OCI-M2 (cell line): ENCODE measurements around the gene ERAP2.

ENCODE experiments used
- DNase-seq: peaks from one replicate; lab custom pipeline; 2025; ENCODE audit not compliant: unreplicated experiment; lab: John Stamatoyannopoulos, UW

Gene ERAP2

DNA sequence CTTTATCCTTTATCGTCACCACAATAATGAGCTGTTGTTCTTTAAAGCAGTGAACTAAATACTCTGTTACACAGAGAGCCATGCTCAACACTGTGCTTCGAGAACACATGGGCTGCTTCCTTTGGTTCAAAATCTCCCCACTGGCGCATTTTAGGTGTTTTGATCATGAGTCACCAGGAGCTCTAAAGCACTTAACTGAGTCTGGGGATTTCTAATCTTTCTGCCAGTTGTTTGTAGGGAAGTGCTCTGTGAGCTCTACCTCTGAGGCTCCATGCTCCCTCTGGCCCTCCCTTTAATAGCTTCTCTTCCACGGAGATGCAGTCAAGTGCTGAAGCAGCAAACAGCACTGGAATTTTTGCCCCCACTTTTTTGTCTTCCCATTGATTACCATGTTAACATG lies 17.0 kb downstream of the ERAP2 start:
- no peak for DNase-seq

DNA sequence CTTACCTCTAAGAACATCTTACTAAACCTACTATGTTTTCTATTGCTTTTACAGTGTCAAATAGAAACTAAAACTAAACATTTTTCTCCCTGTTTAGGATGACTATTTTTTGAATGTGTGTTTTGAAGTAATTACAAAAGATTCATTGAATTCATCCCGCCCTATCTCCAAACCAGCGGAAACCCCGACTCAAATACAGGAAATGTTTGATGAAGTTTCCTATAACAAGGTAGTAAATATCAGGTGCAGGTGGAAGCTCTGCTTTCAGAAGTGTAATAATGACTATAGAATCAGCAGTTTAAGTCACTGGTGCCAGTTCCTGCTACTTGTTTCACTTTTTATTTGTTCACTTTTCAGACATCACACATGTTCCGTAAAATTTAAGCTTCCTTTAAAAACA lies 20.0 kb downstream of the ERAP2 start:
- DNase-seq = no peak

DNA sequence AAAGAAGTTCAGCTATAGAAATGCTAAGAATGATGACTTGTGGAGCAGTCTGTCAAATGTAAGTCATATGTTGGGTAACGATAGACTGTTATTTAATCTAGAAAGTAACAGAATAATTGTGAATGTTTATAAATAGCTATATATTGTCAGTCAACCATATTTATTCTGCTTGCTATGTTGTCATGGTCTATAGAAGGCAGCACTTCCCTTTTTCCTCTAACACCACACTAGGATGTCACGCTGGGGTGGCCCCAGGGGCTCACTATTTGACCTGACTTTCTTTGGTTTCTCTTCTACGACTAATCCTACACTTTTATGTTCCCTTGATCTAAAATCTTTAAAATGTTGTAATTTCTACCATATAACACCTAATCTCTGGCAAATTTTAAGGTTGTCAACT lies 20.5 kb downstream of the ERAP2 start:
- no peak for DNase-seq

DNA sequence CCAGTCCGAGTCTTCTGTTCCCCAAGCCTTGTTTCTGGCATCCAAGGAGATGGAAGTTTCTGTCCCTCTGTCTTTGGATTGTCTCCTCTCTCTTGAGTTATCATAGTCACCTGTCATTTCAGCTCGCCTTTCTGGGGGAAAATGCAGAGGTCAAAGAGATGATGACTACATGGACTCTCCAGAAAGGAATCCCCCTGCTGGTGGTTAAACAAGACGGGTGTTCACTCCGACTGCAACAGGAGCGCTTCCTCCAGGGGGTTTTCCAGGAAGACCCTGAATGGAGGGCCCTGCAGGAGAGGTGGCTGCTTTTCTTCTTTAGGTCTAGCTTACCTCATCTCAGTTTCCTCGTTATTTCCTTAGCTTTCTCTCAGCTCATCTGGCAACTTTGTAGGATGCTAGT lies 25.1 kb downstream of the ERAP2 start:
- no peak for DNase-seq

DNA sequence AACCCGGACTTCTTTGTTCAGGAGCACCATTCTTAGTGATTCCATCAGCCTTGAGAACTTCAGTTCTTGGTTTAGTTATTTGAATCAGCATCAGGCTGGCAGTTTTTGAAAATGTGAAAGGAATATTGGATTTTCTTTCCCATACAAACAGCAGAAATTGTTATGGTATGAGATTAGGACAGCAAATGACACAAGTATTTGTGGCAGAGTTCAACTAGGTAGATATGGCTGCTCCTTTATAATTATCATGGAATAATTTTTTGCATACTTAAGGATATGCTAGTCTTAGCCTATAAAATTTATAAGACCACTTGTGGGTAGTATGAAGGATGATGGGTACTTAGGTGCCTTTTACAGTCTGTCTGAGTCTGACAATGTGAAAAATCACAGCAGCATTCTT lies 25.5 kb downstream of the ERAP2 start:
- DNase-seq = no peak

DNA sequence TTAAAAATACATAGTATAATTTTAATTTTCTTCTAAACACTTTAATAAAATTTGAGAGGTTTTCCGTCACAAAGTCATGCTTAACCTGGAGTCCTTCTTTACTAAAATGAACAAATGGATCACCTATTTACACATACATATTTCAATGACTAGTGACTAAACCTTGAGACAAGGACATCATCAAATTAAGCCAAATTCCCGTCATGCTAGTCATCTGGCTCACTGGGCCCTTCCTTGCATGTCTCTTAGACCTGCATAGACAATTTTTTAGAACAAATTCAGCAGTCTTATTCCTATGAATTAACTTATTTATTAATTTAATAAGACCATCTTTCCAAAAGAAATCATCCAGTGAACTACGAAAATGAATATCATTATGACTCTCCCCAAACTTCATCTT lies 26.6 kb downstream of the ERAP2 start:
- DNase-seq = no peak

DNA sequence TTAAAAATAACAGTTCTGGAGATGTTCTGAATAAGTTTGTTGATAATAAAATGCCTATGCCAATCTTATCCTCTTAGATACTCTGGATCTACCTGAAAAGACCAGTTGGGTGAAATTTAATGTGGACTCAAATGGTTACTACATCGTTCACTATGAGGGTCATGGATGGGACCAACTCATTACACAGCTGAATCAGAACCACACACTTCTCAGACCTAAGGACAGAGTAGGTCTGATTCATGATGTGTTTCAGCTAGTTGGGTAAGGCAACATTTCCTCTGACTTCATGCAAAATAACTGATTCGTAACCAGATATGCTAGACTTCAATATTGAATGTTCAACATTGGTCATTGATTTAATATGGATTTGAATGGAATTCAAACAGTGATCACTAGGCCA lies 27.0 kb downstream of the ERAP2 start:
- DNase-seq = no peak

DNA sequence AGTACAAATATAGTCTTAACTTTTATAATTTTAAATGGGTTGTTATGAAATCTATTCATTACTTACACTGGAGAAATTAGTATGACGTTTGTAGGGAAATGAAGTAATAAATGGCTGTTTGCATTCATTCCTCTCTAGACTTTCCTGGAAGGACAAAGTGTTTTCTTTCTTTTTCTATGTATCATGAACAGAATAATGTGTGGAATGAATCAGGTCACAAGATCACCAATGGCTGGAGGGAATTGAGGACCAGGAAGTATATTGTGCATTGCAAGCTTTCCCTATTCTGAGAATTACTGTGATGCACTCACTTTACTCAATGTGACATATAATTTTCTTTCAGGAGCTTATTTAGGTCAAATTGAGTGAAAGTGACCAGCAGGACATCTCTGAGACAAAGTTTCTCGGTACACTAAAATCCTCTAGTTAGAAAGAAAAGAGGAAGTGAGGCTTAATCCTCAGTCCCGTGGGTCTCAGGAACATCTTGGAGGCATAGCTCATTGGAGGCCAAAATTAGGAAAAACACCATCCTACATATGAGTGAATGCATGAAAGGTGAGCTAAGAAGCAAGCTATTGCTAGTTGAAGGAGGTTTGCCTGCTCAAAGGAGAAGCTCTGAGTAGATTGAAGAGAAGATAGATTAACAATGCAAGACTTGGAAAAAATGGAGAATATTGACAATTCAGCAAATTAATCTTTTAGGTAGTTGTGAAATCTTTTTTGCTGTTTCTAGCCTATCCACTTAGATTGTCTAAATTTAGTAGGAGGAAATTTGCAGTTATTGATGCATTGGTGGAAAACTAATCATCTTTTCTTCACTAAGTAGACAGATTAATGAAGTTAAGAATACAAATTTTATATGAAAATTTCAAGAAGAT lies 28.0 kb downstream of the ERAP2 start:
- no peak for DNase-seq

DNA sequence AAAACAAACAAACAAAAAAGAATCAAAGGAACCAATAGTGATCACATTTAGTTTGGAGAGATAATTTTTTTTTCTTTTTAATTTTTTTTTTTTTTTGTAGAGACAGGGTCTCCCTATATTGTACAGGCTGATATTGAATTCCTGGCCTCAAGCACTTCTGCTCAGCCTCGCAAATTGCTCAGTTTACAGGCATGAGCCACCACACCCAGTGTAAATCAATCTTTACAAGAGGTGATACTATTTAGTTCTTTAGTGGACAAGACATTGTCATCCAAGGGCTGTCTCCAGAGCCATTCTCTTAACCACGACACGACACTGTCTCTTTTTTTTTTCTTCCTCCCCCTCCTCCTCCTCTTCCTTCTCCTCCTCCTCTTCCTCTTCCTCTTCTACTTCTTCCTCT lies 29.6 kb downstream of the ERAP2 start:
- no peak for DNase-seq

DNA sequence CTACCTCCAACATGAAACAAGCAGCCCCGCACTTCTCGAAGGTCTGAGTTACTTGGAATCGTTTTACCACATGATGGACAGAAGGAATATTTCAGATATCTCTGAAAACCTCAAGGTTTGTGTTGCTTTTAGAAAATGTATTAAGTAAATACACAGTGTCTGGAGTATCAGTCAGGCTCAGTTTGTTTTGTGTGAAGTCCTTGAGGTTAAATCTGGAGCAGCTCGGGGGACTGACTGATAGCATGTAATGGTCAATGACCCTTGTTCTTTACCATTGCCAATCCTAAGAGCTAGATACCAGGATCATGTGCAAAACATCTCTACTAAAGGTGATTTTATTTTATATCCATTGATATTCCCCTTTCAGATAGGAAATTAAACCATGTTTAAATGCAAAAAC lies 32.7 kb downstream of the ERAP2 start:
- DNase-seq = no peak

DNA sequence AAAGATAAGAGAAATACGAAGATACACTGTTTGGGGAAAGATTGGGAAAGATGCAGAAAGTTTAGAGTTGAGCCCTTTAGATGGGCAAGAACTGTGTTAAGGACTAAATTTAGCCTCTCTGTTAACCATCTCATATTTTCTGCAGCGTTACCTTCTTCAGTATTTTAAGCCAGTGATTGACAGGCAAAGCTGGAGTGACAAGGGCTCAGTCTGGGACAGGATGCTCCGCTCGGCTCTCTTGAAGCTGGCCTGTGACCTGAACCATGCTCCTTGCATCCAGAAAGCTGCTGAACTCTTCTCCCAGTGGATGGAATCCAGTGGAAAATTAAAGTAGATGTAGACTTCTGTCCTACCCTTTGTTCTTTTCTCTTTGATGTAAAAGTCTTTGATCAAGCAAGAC lies 33.1 kb downstream of the ERAP2 start:
- DNase-seq = no peak

DNA sequence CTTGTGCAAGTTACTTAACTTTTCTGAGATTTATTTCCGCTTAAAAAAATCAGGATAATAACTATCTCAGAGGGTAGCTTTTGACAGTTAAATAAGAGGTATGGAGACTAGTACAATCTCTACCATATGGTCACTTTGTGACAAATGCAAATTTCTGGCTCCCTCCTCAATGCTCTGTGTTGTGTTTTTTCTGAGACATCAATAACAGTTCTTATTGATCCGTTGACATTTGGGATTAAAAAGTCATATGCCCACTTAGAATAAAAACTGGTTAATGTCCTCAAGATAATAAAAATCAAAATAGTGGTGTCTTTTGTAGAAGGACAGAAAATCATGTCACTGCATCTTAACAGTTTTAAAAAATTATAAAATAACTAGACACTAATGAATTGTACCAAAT lies 34.8 kb downstream of the ERAP2 start:
- DNase-seq = no peak

DNA sequence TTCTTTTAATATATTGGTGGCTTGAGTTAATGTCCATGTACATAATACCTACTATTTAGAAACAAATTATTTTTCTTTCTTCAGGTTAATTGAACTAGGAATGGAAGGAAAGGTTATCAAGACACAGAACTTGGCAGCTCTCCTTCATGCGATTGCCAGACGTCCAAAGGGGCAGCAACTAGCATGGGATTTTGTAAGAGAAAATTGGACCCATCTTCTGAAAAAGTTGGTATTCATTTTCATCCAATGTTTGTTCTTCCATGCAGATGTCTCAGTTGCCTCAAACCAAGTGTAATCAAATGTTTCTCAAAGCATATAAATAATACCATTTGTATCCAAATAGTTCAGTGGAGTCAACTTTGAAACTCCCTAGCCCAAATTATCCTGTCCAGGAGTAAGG lies 36.9 kb downstream of the ERAP2 start:
- DNase-seq = no peak

DNA sequence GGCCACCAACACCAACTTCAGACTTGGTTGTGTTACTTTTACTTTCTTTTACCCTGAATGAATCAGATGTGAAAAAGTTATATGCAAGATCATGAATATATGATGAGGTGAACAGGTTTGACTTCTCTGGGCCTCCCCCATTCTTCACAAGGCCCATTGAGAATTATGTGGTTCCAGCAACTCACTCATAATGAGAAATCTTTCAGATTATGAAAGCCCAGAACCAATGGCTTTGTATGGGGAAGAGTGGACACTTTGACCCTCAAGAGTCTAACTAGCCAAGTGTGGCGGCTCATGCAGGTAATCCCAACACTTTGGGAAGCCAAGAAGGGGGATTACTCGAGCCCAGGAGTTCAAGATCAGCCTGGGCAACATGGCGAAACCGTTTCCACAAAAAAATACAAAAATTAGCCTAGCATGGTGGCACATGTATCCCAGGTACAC lies 43.5 kb downstream of the ERAP2 start:
- DNase-seq = no peak

DNA sequence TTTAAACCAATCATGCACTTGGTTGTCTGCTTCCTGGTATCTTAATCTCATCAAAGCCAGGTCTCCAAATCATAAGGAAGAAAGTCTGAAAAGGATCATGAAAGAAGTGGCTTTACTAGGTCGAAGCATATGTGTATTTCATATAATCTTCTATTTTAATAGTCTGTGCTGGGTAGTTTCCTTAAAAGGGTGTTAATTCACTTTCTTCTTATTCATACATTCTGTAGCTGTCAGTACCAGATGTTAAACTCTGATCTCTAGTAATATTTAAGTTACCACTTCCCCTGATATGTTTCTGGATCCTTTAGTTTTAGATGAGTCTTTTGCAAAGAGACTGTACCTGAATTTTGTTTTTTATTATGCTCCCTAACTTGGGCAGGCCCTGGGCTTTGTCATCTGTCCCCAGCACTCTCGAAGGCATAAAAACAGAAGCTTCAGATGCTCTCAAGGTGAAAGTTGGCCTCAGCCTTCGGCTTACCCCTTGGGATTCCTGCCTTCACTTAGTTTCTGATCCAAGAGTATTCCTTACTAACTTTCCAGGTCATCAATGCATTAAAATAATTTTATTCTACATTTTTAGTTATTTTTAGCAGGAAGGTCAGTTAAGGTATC lies 44.5 kb downstream of the ERAP2 start:
- DNase-seq = no peak

DNA sequence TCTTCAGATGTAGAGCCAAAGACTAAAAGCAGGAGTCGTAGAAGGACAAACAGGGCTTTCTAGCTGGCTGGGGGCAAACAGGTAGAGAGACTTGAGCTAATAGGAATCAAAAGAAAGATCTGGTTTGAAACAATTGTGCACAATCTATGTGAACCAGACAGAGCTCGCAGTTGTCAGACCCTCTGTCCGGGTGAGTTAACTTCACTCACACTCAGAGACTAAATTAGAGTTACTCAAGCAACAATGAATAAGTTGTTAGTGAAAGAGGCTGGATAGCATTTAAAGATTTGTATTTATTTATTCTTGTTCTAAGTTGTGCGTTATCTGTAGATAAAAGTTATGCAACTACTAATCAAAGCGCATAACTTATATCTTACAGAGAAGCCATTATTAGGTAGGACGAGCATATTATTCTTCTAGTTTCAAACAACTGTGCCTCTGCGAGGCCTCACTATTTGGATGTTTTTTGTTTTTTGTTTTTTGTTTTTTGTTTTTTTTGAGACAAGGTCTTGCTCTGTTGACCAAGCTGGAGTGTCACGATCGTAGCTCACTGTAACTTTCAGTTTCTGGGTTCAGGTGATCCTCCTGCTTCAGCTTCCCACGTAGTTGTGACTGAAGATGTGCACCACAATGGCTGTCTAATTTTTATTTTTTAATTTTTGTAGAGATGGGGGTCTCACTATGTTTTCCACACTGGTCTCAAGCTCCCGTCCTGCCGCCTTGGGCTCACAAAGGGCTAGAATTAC lies 46.4 kb downstream of the ERAP2 start:
- no peak for DNase-seq

DNA sequence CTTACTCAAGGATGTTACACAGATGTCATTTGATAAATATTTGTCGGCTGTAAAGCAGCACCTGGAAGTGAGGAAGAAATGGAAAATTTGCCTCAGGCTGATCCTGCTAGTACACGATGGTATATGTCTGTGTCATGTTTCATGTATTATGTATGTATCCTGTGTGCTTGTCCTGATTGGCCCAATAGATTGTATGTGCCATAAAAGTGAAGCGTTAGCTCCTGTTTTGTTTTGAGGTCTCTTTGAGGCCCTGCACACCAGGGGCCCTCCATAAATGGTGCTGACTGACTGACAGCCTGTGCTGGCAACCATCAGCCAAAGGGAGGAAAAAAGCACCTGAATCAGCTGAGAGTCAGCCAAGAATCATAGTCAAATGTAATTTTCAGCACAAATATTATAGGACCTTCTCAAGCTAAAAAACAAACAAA lies 47.7 kb downstream of the ERAP2 start:
- no peak for DNase-seq

DNA sequence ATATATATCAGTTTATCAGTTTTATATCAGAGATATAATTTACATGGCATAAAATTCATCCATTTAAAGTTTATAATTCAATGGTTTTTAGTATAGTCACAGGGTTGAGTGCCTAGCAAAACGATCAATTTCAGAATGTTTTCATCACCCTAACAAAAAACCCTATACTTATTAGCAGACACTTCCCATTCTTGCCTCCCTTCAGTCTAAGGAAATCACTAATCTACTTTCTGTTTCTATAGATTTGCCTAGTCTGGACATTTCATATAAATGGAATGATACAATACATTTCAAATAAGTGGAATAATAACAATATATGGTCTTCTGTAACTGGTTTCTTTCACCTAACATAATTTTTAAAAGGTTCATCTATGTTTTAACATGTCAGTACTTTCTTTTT lies 50.0 kb downstream of the ERAP2 start:
- DNase-seq = no peak

DNA sequence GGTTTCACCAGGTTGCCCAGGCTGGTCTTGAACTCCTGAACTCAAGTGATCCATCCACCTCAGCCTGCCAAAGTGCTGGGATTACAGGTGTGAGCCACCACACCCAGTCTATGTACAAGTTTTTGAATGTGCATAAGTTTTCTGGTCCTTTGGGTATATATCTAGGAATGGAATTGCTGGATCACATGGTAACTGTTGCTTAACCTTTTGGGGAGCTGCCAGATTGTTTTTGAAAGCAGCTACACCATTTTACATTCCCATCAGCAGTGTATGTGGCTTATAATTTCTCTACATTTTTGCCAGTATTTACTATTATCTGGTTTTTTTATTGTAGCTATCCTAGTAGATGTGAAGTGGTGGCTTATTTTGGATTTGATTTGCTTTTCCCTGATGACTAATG lies 50.7 kb downstream of the ERAP2 start:
- DNase-seq = no peak

DNA sequence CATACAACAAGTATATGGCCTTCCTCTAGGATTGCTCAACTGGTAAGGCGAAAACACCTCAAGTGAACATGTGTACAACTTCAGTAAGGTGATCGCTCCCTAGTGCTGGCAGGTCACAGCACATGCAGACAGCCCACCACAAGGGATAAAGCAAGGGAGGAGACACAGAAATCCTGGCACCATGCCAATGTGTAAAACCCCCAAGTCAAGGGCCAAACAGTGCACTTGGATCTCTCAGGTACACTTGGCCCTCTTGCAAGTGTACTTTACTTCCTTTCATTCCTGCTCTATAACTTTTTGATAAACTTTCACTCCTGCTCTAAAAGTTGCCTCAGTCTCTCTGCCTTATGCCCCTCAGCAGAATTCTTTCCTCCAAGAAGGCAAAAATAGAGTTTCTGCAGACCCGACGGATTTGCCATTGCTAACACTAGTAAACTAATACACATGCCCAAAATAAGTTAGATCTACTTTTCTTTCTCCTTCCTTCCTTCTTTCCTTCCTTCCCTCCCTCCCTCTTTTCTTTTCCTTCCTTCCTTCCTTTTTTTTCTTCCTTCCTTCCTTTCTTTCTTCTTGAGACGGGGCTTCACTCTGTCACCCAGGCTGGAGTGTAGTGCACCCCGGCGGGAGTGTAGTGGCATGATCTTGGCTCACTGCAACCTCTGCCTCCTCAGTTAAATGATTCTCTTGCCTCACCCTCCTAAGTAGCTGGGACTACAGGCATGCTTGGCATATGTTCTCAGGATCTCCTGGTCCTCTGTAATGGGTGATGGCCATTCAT lies 52.8 kb downstream of the ERAP2 start:
- DNase-seq = no peak

DNA sequence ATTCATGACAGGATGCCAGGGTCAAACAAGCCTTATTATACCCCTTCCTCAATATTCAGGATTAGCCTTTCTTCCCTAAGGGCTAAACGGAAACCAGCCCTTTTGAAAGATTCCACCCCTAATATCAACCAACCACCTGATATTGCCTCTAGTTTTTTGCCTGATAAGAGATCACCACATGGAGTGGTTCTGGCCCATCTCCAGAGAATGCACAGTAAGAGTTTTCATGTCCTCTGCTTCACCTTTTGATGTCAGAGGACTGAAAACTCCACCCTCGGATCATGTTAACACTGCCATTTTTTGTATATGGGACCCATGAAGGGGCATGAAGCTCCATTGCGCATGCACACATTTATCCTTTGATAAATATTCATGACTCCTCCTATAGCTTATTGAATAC lies 53.8 kb downstream of the ERAP2 start:
- DNase-seq = no peak
